Keratinocyte (primary cell): Measurements from ENCODE around the gene SPATA19. TPM values are rescaled to one million over a fixed set of nuclear protein-coding genes. Genes with fewer than 3 reads are reported as not detected.

Experiments
- DNase-seq: peaks from one replicate; pipeline ENCODE4 v3.0.0-alpha.2; 2011; ENCODE audit warnings: low read depth, missing footprints, low spot score
- FAIRE-seq: peaks from 2 replicates; lab custom pipeline; 2011; peaks lifted over from hg19 to GRCh38; lab: Jason Lieb, UNC
- H2AFZ ChIP-seq: 2 replicates; pipeline ENCODE4 v1.6.0; 2012; ENCODE audit warnings: low read length, control low read depth, inconsistent platforms; ENCODE audit not compliant: control insufficient read depth
- H3K27ac ChIP-seq: 2 replicates; pipeline ENCODE4 v1.5.1; 2011; ENCODE audit warnings: low read length; ENCODE audit not compliant: control insufficient read depth, insufficient read depth
- H3K27me3 ChIP-seq: 3 replicates; pipeline ENCODE4 v1.6.0; 2011; ENCODE audit warnings: low read length; ENCODE audit not compliant: control insufficient read depth, insufficient read depth; ENCODE audit errors: extremely low read depth
- H3K36me3 ChIP-seq, 2 experiments: 2 replicates in 1 of 2; 3 replicates in 1 of 2; pipeline ENCODE4 v1.5.1; 2011; ENCODE audit warnings: low read length in 2 of 2, mild to moderate bottlenecking in 1 of 2; ENCODE audit not compliant: control insufficient read depth in 2 of 2, insufficient read depth in 2 of 2; ENCODE audit errors: extremely low read depth in 1 of 2
- H3K4me1 ChIP-seq: 3 replicates; pipeline ENCODE4 v1.5.1; 2011; ENCODE audit warnings: low read length; ENCODE audit not compliant: control insufficient read depth, insufficient read depth; ENCODE audit errors: extremely low read depth
- H3K4me2 ChIP-seq: 3 replicates; pipeline ENCODE4 v1.6.0; 2011; ENCODE audit warnings: low read depth, low read length; ENCODE audit not compliant: control insufficient read depth, insufficient read depth; ENCODE audit errors: extremely low read depth
- H3K4me3 ChIP-seq, 3 experiments: fragments of 200-600 bp in 1 of 3; sonication (generic) in 1 of 3; 2 replicates in 2 of 3; 3 replicates in 1 of 3; pipeline ENCODE4 v1.5.1; 2011 to 2016; ENCODE audit warnings: low read length in 3 of 3, mild to moderate bottlenecking in 3 of 3, control low read depth in 2 of 3, inconsistent platforms in 1 of 3, low read depth in 1 of 3, mixed read lengths in 1 of 3, mixed run types in 1 of 3, moderate library complexity in 1 of 3; ENCODE audit not compliant: control insufficient read depth in 2 of 3, insufficient read depth in 2 of 3; ENCODE audit errors: extremely low read depth in 1 of 3
- H3K79me2 ChIP-seq: 2 replicates; pipeline ENCODE4 v1.6.0; 2012; ENCODE audit warnings: low read length; ENCODE audit not compliant: control insufficient read depth, insufficient read depth
- H3K9ac ChIP-seq: 3 replicates; pipeline ENCODE4 v1.6.0; 2011; ENCODE audit warnings: low read length; ENCODE audit not compliant: control insufficient read depth, insufficient read depth; ENCODE audit errors: extremely low read depth
- H3K9me1 ChIP-seq: 3 replicates; pipeline ENCODE4 v1.6.0; 2011; ENCODE audit warnings: low read length; ENCODE audit not compliant: control insufficient read depth, insufficient read depth; ENCODE audit errors: extremely low read depth
- H3K9me3 ChIP-seq: 2 replicates; pipeline ENCODE4 v1.5.1; 2012; ENCODE audit warnings: low read depth, low read length; ENCODE audit not compliant: control insufficient read depth
- H4K20me1 ChIP-seq: 3 replicates; pipeline ENCODE4 v1.6.0; 2011; ENCODE audit warnings: low read length; ENCODE audit not compliant: control insufficient read depth, insufficient read depth; ENCODE audit errors: extremely low read depth
- CTCF ChIP-seq, 3 experiments: IDR thresholded peaks in 1 of 3; conservative IDR thresholded peaks in 1 of 3; optimal IDR thresholded peaks in 1 of 3; 2 replicates in 2 of 3; 3 replicates in 1 of 3; pipeline versions ENCODE3 to v1.5.1; 2011; ENCODE audit warnings: low read length in 3 of 3, mild to moderate bottlenecking in 3 of 3, moderate library complexity in 2 of 3, control low read depth in 1 of 3, inconsistent platforms in 1 of 3; ENCODE audit not compliant: insufficient read depth in 2 of 3; ENCODE audit errors: extremely low read depth in 1 of 3
- EZH2 ChIP-seq: IDR thresholded peaks from one replicate; pipeline ENCODE4 v1.6.1; 2012; ENCODE audit warnings: inconsistent platforms, mild to moderate bottlenecking, low read length, moderate library complexity
- dilution Hi-C: fragments of 300-500 bp; cut with MboI; formaldehyde crosslinking; loops from one replicate; pipeline ENCODE4 v1.7.0; 2020; ENCODE audit warnings: low sequenced_read_pairs; ENCODE audit not compliant: extremely low pct_ligation_motif_present
- polyA plus RNA-seq, 5 experiments: library from polyadenylated mRNA; depleted of rRNA in 3 of 5; stranded (reverse) in 3 of 5; stranded (forward) in 1 of 5; unstranded in 1 of 5; fragments of >200 nt; gene quantifications; 1 replicate in 1 of 5; 2 replicates in 3 of 5; 3 replicates in 1 of 5; pipeline versions ENCODE4 v1.2.1 to v1.2.3, GENCODE V29; 2011 to 2012; ENCODE audit warnings: missing spikeins in 2 of 5, low read depth in 1 of 5, low replicate concordance in 1 of 5

The SPATA19 gene
- polyA plus RNA-seq, 1 donor (not counting 4 experiments of a cell fraction or from before 2014, with no cell fraction given): 0.26 TPM

DNA sequence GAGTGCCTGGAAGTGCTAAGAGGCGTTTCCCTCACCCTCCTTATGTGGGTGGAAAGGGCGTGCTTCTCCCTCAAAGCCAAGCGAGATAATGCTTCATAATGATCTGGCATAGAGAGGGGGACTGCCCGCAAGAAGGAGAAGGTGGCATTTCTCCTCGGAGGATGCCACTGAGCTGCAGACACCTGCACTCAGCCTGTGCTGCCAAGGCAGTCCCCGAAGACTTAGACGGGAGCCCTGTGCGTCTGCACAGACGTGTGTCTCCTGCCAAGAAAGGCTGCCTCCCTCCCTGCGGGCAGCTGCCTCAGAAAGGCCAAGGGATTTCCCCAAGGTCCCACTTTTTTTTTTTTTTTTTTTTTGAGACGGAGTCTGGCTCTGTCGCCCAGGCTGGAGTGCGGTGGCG lies 48.1 kb upstream of the SPATA19 start:
- Histone ChIP-seq H3K4me3 (no peak overlapping the region), H4K20me1 (no peaks in the 10 kb centered on the region), H3K9me3 (no peaks in the 10 kb centered on the region), H3K27me3 (no peaks in the 10 kb centered on the region), H3K9ac (no peak overlapping the region), H3K27ac (no peak overlapping the region), H3K9me1 (no peaks in the 10 kb centered on the region), H3K79me2 (no peaks in the 10 kb centered on the region), H3K4me1 (no peaks in the 10 kb centered on the region), H3K4me2 (no peak overlapping the region), H2AFZ (no peak overlapping the region), H3K36me3 (no peaks in the 10 kb centered on the region)
- dilution Hi-C loops: no loop called here
- no peak for FAIRE-seq
- TF ChIP-seq EZH2 (no peak), CTCF (optimal IDR thresholded peaks at IDR 0.05 in 1 of 3, IDR thresholded peaks at IDR 0.05 in 1 of 3, conservative IDR thresholded peaks at IDR 0.05 in 1 of 3; ENCODE audit: extremely low read depth in 1 of 3, insufficient read depth in 2 of 3, low read length in 3 of 3) (no peak)
- no peak for DNase-seq

GRCh38 chr11:133892584-133893380 lies 47.5 kb upstream of the SPATA19 start:
- no peak for FAIRE-seq

More at GRCh38 chr11:133892584-133893380, 47.5 kb upstream of the SPATA19 start:
- Histone ChIP-seq H2AFZ (no peak overlapping the region), H3K36me3 (no peaks in the 10 kb centered on the region), H3K9me3 (no peaks in the 10 kb centered on the region), H3K79me2 (no peaks in the 10 kb centered on the region), H3K27me3 (no peaks in the 10 kb centered on the region), H3K4me2 (no peak overlapping the region), H3K4me3 (no peak overlapping the region), H3K9ac (no peak overlapping the region), H3K9me1 (no peaks in the 10 kb centered on the region), H3K4me1 (no peaks in the 10 kb centered on the region), H4K20me1 (no peaks in the 10 kb centered on the region), H3K27ac (no peak overlapping the region)
- dilution Hi-C loops: no loop called here
- no peak for DNase-seq
- TF ChIP-seq CTCF (optimal IDR thresholded peaks at IDR 0.05 in 1 of 3, IDR thresholded peaks at IDR 0.05 in 1 of 3, conservative IDR thresholded peaks at IDR 0.05 in 1 of 3; ENCODE audit: extremely low read depth in 1 of 3, insufficient read depth in 2 of 3, low read length in 3 of 3) (no peak), EZH2 (no peak)
